ENCODE measurements around the gene SSBP3.

The SSBP3 gene

GRCh38 chr1:54381524-54381923 is 24.7 kb downstream of the SSBP3 start:
- TF ChIP-seq CTCF (IDR thresholded peaks at IDR 0.05) (no peak), ZFX (IDR thresholded peaks at IDR 0.05; ENCODE audit: borderline replicate concordance) (no peak)
- H3K27ac ChIP-seq, result no peak overlapping the region

GRCh38 chr1:54380290-54380882 is 25.8 kb downstream of the SSBP3 start:
- TF ChIP-seq ZFX (IDR thresholded peaks at IDR 0.05; ENCODE audit: borderline replicate concordance) (no peak), CTCF (IDR thresholded peaks at IDR 0.05) (no peak)
- no peak overlapping the region for H3K27ac ChIP-seq

- H3K27ac ChIP-seq, result no peak overlapping the region
- TF ChIP-seq CTCF (IDR thresholded peaks at IDR 0.05) (no peak), ZFX (IDR thresholded peaks at IDR 0.05; ENCODE audit: borderline replicate concordance) (no peak)
Observed at GRCh38 chr1:54379555-54380289, 26.5 kb downstream of the SSBP3 start.

GRCh38 chr1:54378874-54379554 is 27.2 kb downstream of the SSBP3 start:
- TF ChIP-seq CTCF (IDR thresholded peaks at IDR 0.05), result no peak
- no peak overlapping the region for H3K27ac ChIP-seq

- TF ChIP-seq ZFX (IDR thresholded peaks at IDR 0.05; ENCODE audit: borderline replicate concordance), result no peak
- no peak overlapping the region for H3K27ac ChIP-seq
Observed at GRCh38 chr1:54378157-54378873, 27.9 kb downstream of the SSBP3 start.

GRCh38 chr1:54377040-54377691 is 29.0 kb downstream of the SSBP3 start:
- TF ChIP-seq CTCF (IDR thresholded peaks at IDR 0.05) (no peak), ZFX (IDR thresholded peaks at IDR 0.05; ENCODE audit: borderline replicate concordance) (no peak)
- H3K27ac ChIP-seq, result no peak overlapping the region

- H3K27ac ChIP-seq, result no peak overlapping the region
- no peak for TF ChIP-seq ZFX (IDR thresholded peaks at IDR 0.05; ENCODE audit: borderline replicate concordance)
- TF ChIP-seq CTCF (IDR thresholded peaks at IDR 0.05), result no peak
Observed at GRCh38 chr1:54376430-54377039, 29.7 kb downstream of the SSBP3 start.
